CD14-positive monocyte (primary cell): Measurements from ENCODE around the gene PEAK1. TPM values are rescaled to one million over a fixed set of nuclear protein-coding genes. Genes with fewer than 3 reads are reported as not detected.

Experiments used
- DNase-seq, 3 donors: peaks; one replicate each; pipeline ENCODE4 v3.0.0-alpha.2; 2011 to 2022
- H2AFZ ChIP-seq: 2 replicates; pipeline ENCODE4 v1.6.0; 2012; ENCODE audit warnings: mild to moderate bottlenecking, low read depth, low read length, inconsistent platforms; ENCODE audit not compliant: insufficient read depth, poor library complexity, severe bottlenecking
- H3K27ac ChIP-seq, 2 donors: 1 replicate in 1 of 2; 2 replicates in 1 of 2; pipeline ENCODE4 v1.5.1; 2012 to 2013; ENCODE audit warnings: low read length in 2 of 2, control low read depth in 1 of 2, inconsistent platforms in 1 of 2, low read depth in 1 of 2, mild to moderate bottlenecking in 1 of 2
- H3K27me3 ChIP-seq, 2 donors: one replicate each; pipeline versions ENCODE4 v1.6.0 to v1.6.1; 2011 to 2013; ENCODE audit warnings: low read length in 2 of 2; ENCODE audit not compliant: control insufficient read depth in 2 of 2, insufficient read depth in 2 of 2
- H3K36me3 ChIP-seq, 2 donors: replicated peaks in 1 of 2; 1 replicate in 1 of 2; 2 replicates in 1 of 2; pipeline versions ENCODE4 v1.5.1 to v1.6.1; 2012 to 2013; ENCODE audit warnings: low read length in 2 of 2, control low read depth in 1 of 2, inconsistent platforms in 1 of 2, mild to moderate bottlenecking in 1 of 2; ENCODE audit not compliant: insufficient read depth in 2 of 2, control insufficient read depth in 1 of 2
- H3K4me1 ChIP-seq, 2 donors: 1 replicate in 1 of 2; 2 replicates in 1 of 2; pipeline versions ENCODE4 v1.5.1 to v1.6.1; 2012 to 2013; ENCODE audit warnings: low read length in 2 of 2, control low read depth in 1 of 2, inconsistent platforms in 1 of 2, mild to moderate bottlenecking in 1 of 2, moderate library complexity in 1 of 2; ENCODE audit not compliant: insufficient read depth in 2 of 2, control insufficient read depth in 1 of 2
- H3K4me2 ChIP-seq: replicated peaks from 2 replicates; pipeline ENCODE3; 2012; ENCODE audit warnings: low read length, moderate library complexity, mild to moderate bottlenecking; ENCODE audit not compliant: poor library complexity, severe bottlenecking; ENCODE audit errors: extremely low read depth
- H3K4me3 ChIP-seq, 3 experiments: fragments of 200-600 bp in 1 of 3; sonication (generic) in 1 of 3; replicated peaks in 1 of 3; 1 replicate in 2 of 3; 2 replicates in 1 of 3; pipeline ENCODE4 v1.5.1; 2011 to 2013; ENCODE audit warnings: low read length in 3 of 3, mild to moderate bottlenecking in 3 of 3, control low read depth in 2 of 3, low read depth in 2 of 3, inconsistent platforms in 1 of 3, moderate library complexity in 1 of 3
- H3K79me2 ChIP-seq: 2 replicates; pipeline ENCODE4 v1.6.0; 2012; ENCODE audit warnings: mild to moderate bottlenecking, control low read depth, inconsistent platforms, low read length, moderate library complexity; ENCODE audit not compliant: insufficient read depth
- H3K9ac ChIP-seq: 2 replicates; pipeline ENCODE4 v1.6.0; 2017; ENCODE audit warnings: low read length, mild to moderate bottlenecking; ENCODE audit not compliant: insufficient read depth, poor library complexity, severe bottlenecking
- H3K9me3 ChIP-seq, 2 donors: replicated peaks in 1 of 2; 1 replicate in 1 of 2; 2 replicates in 1 of 2; pipeline versions ENCODE4 v1.5.1 to v1.6.1; 2012 to 2013; ENCODE audit warnings: low read length in 2 of 2, control low read depth in 1 of 2; ENCODE audit not compliant: control insufficient read depth in 1 of 2, insufficient read depth in 1 of 2
- H4K20me1 ChIP-seq: 2 replicates; pipeline ENCODE4 v1.6.0; 2012; ENCODE audit warnings: mild to moderate bottlenecking, low read length, control low read depth, moderate library complexity; ENCODE audit not compliant: insufficient read depth
- H3K27ac Mint-ChIP-seq, 7 donors: one replicate each; pipeline ENCODE4 v1.8.0; 2020; ENCODE audit warnings: mild to moderate bottlenecking in 7 of 7, mixed read lengths in 7 of 7, moderate library complexity in 6 of 7, inconsistent platforms in 2 of 7
- H3K27me3 Mint-ChIP-seq, 3 donors: one replicate each; pipeline ENCODE4 v1.8.0; 2021 to 2022; ENCODE audit warnings: low read depth in 3 of 3, mild to moderate bottlenecking in 3 of 3, mixed read lengths in 3 of 3, moderate library complexity in 3 of 3, inconsistent platforms in 1 of 3
- H3K36me3 Mint-ChIP-seq, 2 donors: one replicate each; pipeline ENCODE4 v1.8.0; 2020; ENCODE audit warnings: mixed read lengths in 2 of 2, inconsistent platforms in 1 of 2, mild to moderate bottlenecking in 1 of 2
- H3K4me1 Mint-ChIP-seq: one replicate; pipeline ENCODE4 v1.8.0; 2020; ENCODE audit warnings: mild to moderate bottlenecking, mixed read lengths
- H3K4me3 Mint-ChIP-seq, 2 donors: one replicate each; pipeline ENCODE4 v1.8.0; 2020; ENCODE audit warnings: mild to moderate bottlenecking in 2 of 2, mixed read lengths in 2 of 2, moderate library complexity in 1 of 2
- H3K9me3 Mint-ChIP-seq, 7 donors: one replicate each; pipeline ENCODE4 v1.8.0; 2020 to 2022; ENCODE audit warnings: mixed read lengths in 7 of 7, mild to moderate bottlenecking in 6 of 7, moderate library complexity in 6 of 7, inconsistent platforms in 2 of 7
- CTCF ChIP-seq: fragments of 200-600 bp; IDR thresholded peaks from one replicate; pipeline ENCODE4 v1.8.0; 2022; ENCODE audit warnings: antibody characterized with exemption, mild to moderate bottlenecking
- WGBS: methylation state at CpG from one replicate; pipeline ENCODE4 v1.1.5; 2013; ENCODE audit warnings: missing lambda C conversion rate; ENCODE audit not compliant: insufficient coverage; 5-methylcytosine and 5-hydroxymethylcytosine counted together
- intact Hi-C, 2 donors: fragments of 100-400 bp; cut with micrococcal nuclease; formaldehyde crosslinking; loops; one replicate each; pipeline versions ENCODE4 v1.15.0 to v1.15.1; 2023
- polyA plus RNA-seq, 3 donors: library from polyadenylated mRNA; depleted of rRNA in 1 of 3; unstranded in 2 of 3; stranded (reverse) in 1 of 3; fragments of 300-500 nt in 2 of 3; fragments of >200 nt in 1 of 3; fragmentation: Illumina TruSeq in 2 of 3; gene quantifications; 1 replicate in 2 of 3; 2 replicates in 1 of 3; pipeline ENCODE4 v1.2.3, GENCODE V29; 2012 to 2021

Gene PEAK1
- polyA plus RNA-seq, 3 donors = 0.85 to 8.7 (median 1.1) TPM

GRCh38 chr15:77305953-77306352 lies 114.0 kb downstream of the PEAK1 start:
- Mint-ChIP-seq H3K9me3 (peaks cover 0 to 7% (median 0%) of the 10 kb centered on the region in 7 donors), H3K4me1 (peaks cover 5% of the 10 kb centered on the region), H3K36me3 (peaks cover 0 to 5% of the 10 kb centered on the region in 2 donors), H3K4me3 (no peak overlapping the region), H3K27me3 (peaks cover 0 to 3% (median 2%) of the 10 kb centered on the region in 3 donors), H3K27ac (no peak overlapping the region)
- WGBS = no CpG with 5 or more reads among the region's 2 CpGs
- H3K27me3 ChIP-seq = no peaks in the 10 kb centered on the region
- DNase-seq = no peak
- H3K27ac ChIP-seq = no peak overlapping the region
- no peak overlapping the region for H3K9ac ChIP-seq
- intact Hi-C loops = no loop called here
- H3K79me2 ChIP-seq = no peaks in the 10 kb centered on the region
- no peaks in the 10 kb centered on the region for H3K36me3 ChIP-seq
- H4K20me1 ChIP-seq = no peaks in the 10 kb centered on the region
- no peak overlapping the region for H2AFZ ChIP-seq
- TF ChIP-seq CTCF = no peak
- no peaks in the 10 kb centered on the region for H3K4me1 ChIP-seq
- no peak overlapping the region for H3K4me2 ChIP-seq
- H3K9me3 ChIP-seq = no peaks in the 10 kb centered on the region
- no peak overlapping the region for H3K4me3 ChIP-seq

- no peaks in the 10 kb centered on the region for H3K9me3 Mint-ChIP-seq
- intact Hi-C loops = no loop called here
- peaks cover 0 to 2% (median 0%) of the 10 kb centered on the region in 3 donors for H3K27me3 Mint-ChIP-seq
- WGBS = no CpG with 5 or more reads among the region's 2 CpGs
- H3K4me1 Mint-ChIP-seq = no peaks in the 10 kb centered on the region
- H3K4me3 Mint-ChIP-seq = no peak overlapping the region
- H3K36me3 Mint-ChIP-seq = no peaks in the 10 kb centered on the region
- Histone ChIP-seq H3K27ac (no peak overlapping the region), H3K4me1 (no peaks in the 10 kb centered on the region), H3K4me3 (no peak overlapping the region), H3K9ac (no peak overlapping the region), H3K36me3 (no peaks in the 10 kb centered on the region), H3K79me2 (no peaks in the 10 kb centered on the region), H4K20me1 (no peaks in the 10 kb centered on the region), H3K9me3 (no peaks in the 10 kb centered on the region), H3K4me2 (no peak overlapping the region), H3K27me3 (no peaks in the 10 kb centered on the region), H2AFZ (no peak overlapping the region)
- no peak for TF ChIP-seq CTCF
- H3K27ac Mint-ChIP-seq = no peak overlapping the region
- DNase-seq = no peak
Measured at GRCh38 chr15:77296773-77297337, 123.0 kb downstream of the PEAK1 start.
